NCI-H146 treated with DMSO at 0.1 percent for 48 hours (cell line): ENCODE data around the gene GOLT1A.

Source experiments
- DNase-seq: peaks from one replicate; lab custom pipeline; 2025; ENCODE audit not compliant: unreplicated experiment; lab: John Stamatoyannopoulos, UW

GOLT1A gene

DNA sequence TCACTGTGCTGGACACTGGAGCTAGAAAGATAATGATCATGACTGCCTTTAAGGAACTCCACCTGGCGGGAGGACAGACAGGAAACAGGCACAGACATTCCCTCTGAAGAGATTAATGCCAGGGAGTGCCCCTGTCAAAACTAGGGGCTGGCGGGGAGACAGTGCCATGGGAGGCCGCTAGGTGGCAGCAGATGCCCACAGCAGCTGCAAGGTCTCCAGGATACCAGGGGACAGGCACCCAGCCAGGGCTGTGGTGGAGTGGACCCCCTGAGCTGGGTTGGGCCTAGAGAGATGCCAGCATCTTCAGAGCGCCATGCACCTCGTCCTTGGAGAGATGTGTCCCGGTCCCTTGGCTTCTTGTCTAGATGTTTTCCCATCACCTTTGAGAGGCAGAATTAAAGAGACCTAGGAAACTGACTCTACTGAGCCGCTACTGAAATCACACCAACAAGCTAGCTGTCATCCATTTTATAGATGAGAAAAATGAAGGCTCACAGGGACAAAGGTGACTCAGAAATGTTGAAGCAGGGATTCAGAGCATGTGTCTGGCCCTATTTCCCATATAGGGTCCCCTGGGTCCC, 51.2 kb downstream of the GOLT1A start:
- peak; percentile 73 for DNase-seq

DNA sequence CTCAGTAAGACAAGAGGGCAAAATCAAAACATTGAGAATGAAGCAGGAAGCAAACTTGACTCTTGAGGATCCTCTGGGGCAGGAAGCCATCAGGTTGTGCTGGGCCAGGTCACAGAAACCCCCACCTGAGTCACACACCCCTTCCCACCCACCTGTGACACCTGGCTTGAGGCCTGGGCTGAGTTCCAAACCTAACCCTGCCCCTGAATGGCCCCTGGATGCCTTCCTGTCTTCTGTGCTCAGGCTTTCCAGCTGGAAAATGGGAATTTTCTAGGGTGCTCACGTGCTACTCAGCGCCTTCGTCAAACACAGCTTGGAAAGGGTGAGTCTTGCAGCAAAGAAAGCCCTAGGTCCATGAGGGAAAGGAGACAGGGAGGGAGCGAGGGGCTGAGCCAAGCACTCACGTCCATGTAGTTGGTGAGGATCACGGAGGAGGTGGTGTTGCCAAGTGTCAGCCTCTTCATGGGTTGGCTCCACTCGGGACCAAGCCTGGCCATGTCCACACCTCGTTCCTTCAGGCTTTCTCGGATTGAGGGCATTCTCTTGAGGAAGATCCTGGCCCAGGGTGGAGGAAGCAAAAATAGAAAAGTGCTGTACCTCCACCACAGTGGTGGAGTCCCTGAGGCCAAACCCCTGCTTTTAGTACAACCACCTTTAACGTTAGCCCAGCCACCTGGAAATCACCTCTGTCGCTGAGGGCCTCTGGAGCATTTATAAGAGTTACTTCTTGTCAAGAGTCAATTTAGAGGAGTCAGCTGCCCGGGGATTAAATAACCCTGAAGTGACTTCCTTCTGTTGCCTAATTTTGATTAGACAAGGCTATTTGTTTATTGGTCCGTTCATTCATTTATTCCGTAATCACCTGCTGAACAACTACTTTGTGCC, 51.9 kb downstream of the GOLT1A start:
- DNase-seq = no peak

DNA sequence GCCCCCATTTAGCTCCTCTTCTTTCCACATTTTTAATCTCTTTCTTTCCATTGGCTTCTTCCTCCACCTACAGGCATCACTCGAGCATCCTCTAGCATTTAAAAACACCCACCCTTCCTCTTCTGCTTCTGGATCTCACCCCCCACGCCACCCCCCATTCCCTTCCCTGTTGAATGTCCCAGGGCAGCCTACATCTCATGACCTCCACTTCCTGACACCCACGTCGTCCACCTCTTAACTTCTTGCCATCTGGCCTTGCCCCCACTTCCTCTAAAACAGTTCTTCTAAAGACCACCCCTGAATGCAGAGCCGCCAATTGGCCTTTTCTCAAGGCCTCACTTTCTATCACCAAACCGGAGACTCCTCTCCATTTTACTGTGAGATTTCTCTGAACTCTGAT, 55.8 kb downstream of the GOLT1A start:
- DNase-seq = no peak

DNA sequence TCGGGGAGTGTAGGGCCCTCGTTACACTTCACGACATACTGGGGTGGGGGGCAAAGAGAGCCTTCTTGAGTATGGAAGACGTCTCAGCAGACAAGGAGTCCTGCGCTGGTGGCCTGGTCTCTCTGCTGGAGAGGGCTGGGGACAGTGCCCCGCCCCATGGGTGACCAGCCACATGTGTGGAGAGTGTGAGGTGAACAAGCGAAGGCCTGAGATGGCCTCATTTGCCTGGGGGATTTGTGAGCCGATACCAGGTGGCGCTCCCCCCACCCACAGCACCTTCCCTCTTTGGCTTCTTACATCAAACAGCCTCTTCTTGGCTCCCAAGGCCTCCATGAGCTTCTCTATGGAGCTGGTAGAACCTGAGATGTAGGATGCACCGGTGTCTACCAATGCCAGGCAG, 57.9 kb downstream of the GOLT1A start:
- no peak for DNase-seq

DNA sequence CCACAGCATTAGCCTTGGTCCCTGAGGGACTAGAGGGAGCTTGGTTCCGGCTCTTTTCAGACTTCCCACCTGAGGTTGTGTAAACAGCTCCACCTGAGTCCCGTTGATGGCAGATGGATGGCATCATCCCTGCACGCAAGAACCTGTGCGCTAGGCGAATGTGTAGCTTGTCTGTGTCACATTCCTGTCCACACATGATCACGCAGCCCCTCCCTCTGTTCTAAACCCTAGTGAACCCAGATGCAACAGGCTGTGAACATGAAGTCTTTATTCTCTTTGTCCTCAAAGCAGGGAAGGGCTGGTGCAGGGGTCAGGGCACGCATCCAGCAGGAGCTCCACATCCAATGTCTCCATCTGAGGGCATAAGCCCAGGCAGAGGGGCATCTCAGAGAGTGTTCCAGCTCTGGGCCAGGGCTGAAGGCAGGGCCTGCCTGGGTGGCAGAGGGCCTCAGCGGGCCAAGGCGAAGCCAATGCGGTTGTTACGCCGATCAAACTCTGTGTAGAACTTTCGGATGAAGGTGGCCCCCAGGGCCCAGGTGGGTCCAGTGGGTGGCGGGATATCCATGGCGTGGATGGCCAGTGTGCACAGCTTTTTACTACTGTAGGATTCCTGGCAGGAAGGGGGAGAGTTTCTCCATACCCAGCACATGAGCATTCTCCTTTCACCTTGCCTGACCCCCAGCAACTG, 59.1 kb downstream of the GOLT1A start:
- no peak for DNase-seq

DNA sequence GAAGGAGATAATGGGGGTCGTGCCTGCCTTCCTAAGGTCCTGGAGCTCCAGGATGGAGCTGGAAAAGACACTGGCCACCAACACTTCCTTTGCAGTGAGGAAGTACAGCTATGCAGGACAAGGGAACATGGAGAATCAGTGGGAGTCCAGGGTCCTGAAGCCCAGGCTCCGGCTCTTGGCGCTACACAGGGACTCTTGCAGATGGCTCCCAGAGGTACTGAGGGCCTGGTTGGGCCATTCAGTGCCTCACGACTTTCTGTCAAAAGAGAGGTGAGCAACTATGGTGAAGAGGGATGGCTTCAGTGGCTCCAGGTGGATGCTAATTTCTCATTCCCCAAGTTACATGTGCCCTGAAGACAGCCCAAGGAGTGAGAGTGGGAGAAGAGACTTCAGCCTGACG, 60.1 kb downstream of the GOLT1A start:
- DNase-seq = no peak

DNA sequence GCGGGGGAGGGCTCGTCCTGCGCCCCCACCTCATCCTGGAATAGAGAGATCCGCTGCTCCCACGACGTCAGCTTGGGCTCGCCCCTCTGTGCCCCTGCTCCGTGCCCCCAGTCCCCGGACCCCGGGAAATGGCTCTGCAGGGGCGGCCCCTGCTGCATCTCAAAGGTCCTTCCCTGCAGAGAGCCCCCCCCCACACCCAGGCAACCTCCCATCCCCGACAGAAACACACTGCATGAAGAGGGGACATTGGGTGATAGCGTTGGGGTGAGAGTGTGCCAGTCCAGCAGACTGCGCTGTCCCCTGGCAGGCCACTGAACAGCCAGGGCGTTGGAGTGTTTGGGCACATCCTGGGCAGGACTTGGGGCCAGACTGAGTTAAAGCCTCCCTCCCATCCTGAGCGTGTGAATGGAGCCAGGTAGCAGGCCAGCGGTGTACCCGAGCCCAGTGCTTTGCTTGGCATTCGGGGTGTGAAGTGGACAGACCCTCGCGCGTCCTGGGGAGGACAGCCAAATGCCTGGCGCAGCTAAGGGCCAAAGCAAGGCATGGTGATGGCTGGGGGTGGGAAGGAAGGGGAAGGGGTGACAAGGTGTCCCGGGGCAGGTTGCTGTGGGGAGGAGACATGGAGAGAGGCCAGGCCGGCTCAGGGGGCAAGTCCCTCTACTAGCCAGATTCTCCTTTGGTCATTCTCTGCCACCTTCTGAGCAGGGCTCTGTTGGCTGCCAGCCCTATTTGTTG, 61.3 kb downstream of the GOLT1A start:
- DNase-seq = no peak

DNA sequence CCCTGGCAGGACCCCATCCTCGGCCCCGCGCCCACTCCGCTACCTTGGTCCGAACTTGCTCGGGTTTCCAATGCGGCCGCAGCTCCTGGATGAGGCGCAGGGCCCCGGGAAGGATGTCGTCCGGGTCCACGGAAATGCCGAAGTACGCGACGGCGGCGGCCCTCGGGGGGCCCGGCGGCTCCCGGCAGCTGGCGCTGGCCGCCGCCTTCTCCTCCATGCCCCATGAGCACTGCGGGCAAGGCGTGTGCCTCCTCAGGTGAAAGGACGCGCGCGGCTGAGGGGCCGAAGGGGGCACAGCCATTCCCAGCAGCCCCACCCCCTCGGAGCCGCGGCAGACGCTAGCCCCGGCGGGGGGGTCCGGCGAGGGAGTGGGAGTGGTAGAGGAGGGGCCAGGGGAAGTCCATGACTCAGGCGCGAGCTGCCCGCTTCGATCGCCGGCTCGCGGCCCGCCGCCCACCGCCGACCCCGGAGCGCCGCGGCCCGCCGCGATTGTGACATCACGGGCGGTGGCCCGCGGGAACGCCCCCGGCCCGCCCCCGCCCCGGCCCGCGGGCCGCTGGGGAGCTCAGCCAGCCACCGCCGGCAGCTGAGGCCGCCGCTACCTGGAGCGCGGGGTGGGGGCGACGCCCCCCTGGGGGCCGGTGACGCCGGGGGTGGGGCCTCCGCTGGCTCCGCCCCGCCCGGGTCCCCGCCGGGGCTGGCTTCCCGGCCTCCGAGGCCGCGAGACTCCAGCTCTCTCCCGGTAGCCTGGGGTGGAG, 62.1 kb downstream of the GOLT1A start, which contains the start of gene ETNK2:
Gene ETNK2 (minus strand): TSS at position 493 of the 758 bp plus-strand sequence. CDS start 192 bp downstream, at position 301.
- DNase-seq = peak; percentile 51

DNA sequence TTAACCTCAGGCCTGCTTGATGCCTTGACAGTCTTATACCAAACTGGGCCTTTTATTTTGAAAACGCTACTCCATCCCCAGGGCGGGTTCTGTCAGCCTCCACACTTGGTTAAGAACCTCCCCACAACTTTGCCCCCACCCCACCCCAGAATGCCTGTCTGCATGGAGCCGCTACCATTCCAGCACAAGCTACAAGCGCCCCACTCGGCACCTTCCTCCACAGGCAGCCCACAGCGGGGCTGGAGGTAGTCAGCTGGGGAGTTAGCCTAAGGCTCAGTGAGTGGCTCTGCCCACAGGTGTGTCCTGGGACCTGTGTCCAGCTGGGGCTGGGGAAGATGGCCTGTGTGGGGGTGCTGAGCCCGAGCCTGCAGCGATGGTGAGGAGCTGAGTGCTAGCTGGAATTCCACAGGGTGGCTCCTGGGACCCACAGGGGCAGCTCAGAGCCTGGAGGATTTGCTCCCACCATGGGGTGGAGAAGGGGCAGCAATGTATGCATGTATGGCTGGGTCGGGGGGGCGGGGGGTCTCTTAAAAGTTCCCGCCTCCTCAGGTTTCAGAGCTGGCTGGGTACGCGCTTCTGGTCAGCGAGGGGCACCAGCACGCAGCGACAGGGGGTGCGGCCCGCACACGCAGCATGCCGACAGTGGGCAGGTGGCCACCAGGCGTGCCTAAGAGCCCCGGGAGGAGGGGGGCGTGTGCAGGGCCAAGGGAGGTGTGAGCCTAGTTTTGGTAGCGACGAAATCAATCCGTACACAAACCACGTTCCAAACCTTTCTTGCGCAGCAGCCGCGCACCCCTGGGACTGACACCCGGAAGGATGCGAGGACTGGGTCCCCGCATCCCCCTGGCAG, 62.9 kb downstream of the GOLT1A start:
- no peak for DNase-seq

DNA sequence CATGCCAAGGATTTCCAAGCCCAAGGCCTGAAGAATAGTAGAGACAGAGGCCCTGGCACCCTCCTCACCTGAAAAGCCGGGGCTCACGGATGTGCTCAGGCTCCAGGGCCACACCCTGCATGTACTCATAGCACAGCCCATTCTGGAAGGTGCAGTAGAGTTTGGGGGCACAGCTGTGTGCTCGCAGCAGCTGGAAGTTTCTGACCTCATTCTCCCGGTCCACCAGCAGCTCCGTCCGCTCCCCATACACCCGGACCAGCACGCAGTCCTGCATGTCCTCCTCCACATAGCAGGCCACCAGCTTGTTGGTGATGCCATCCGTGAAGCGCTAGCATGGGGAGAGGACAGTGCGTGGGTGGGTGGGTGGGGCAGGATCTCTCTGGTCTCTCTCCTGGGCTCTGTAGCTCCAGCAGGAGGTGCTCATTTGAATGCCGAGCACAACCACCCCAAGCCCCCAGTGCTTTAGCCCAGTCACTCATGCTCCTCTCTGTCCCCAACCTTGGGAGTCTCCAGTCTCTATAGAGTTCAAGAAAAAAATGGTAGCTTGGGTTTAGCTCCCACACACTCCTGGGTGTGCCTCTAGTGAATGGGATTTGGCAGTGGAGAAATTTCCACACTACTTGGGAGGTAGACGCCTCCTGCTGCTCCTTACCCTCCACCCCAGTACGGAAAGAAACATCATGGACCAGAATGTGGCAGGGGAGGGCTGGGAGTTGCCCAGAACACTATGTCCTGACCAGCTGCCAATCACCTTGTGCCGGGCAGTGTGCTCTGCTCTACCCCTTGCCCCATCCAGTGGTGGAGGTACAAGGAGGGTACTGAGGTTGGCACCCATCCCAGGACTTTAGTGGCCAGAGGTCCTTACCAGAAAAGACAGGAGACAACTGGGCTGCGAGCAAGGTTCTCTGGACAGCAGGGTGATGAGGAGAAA, 63.9 kb downstream of the GOLT1A start:
- no peak for DNase-seq

DNA sequence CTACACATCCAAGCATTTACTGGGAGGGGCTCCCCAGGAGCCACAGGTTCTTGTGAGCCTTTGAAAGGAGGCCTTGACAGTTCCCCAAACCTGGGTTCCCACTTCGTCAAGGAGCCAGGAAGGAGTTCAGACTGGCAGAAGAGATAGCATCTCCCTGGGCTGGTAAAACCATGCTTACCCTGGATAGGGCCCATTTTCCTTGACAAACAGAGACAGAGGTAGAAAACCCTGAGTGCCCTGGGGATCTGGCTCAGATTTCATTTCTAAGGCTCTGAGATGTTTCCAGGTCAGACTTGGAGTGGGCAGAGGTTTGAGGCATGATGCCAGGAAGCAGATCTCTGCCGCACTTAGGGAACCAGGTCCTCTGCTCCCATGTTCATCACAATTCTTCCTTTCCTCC, 64.7 kb downstream of the GOLT1A start:
- DNase-seq = no peak
